H1 (cell line): ENCODE measurements around the gene EVI5. TPM values are rescaled to one million over a fixed set of nuclear protein-coding genes. Genes with fewer than 3 reads are reported as not detected.

ENCODE experiments used
- polyA plus RNA-seq, 7 experiments: library from polyadenylated mRNA; depleted of rRNA in 3 of 7; stranded (reverse) in 5 of 7; unstranded in 2 of 7; fragments of >200 nt in 5 of 7; fragments of 200-250 nt in 2 of 7; gene quantifications; 1 replicate in 5 of 7; 2 replicates in 1 of 7; 4 replicates in 1 of 7; pipeline versions ENCODE4 v1.2.1 to v1.2.3, GENCODE V29; 2011 to 2013; ENCODE audit warnings: missing spikeins in 2 of 7, mixed read lengths in 2 of 7
- total RNA-seq: library from RNA; stranded (reverse); fragmentation: NEBNext Ultra II Directional; extraction: Animal tissue kit (Norgen Biotek cat#: 25700); gene quantifications from 2 replicates; pipeline ENCODE4 v1.2.1, GENCODE V29; 2021
- TF ChIP-seq, protein P1 (sequence below): IDR thresholded peaks from 2 replicates; pipeline ENCODE4 v1.6.1; 2011; ENCODE audit warnings: low read length, improper control_type of control experiment

The EVI5 gene
- total and polyA plus RNA-seq, 2 of the 8 experiments (the other 6 are each of a cell fraction or from before 2014, with no cell fraction given): 1.7 to 13.7 TPM

DNA sequence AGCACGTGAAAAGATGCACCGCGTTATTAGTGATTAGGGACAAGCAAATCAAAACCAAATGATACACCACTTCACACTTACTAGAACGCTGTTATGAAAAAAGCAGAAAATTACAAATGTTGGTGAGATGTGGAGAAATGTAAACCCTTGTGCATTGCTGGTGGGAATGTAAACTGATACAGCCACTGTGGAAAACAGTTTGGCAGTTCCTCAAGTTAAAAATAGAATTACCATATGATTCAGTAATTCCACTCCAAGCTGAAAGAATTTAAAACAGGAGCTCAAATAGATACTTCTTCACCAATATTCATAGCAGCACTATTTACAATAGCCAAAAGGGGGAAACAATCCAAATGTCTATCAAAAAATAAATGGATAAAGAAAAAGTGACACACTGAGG lies 10.3 kb upstream of the EVI5 start (continued):
- TF ChIP-seq, protein P1, sequence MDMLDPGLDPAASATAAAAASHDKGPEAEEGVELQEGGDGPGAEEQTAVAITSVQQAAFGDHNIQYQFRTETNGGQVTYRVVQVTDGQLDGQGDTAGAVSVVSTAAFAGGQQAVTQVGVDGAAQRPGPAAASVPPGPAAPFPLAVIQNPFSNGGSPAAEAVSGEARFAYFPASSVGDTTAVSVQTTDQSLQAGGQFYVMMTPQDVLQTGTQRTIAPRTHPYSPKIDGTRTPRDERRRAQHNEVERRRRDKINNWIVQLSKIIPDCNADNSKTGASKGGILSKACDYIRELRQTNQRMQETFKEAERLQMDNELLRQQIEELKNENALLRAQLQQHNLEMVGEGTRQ: no peak
- TF ChIP-seq, all 59 proteins: peak for 0
